ENCODE measurements around the gene HEXIM1. TPM values are rescaled to one million over a fixed set of nuclear protein-coding genes. Genes with fewer than 3 reads are reported as not detected.

The HEXIM1 gene
- total RNA-seq, 2 donors from 2014 or later, result 34.9 to 89.1 TPM

- Histone ChIP-seq H3K27me3 (replicated peaks; ENCODE audit: insufficient read depth) (no peaks in the 10 kb centered on the region), H3K4me1 (ENCODE audit: control insufficient read depth in 1 of 2, low read depth in 2 of 2) (peaks cover 17 to 45% of the 10 kb centered on the region in 2 donors)
- no peak for TF ChIP-seq CTCF (IDR thresholded peaks at IDR 0.05)
These were observed 23.3 kb downstream of the HEXIM1 start for GRCh38 chr17:45171338-45172231.

DNA sequence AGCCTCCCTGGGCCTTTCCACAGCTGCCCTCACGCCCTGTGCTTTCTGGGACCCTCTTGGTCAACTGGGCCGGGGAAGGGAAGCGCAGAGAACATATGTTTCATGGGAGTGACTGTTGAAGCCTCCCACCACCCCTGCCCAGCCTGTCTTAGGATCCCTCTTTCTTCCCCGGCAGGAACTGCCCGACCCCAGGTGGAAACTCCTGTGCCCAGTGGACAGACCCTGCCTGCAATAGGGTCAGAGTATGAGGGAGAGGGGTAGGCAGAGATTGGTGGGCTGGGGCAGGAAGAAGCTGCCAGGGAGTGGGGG is 23.9 kb downstream of the HEXIM1 start:
- no peaks in the 10 kb centered on the region for H3K36me3 ChIP-seq
- H3K4me1 ChIP-seq (ENCODE audit: control insufficient read depth in 1 of 2, low read depth in 2 of 2), result peaks cover 17 to 51% of the 10 kb centered on the region in 2 donors
- TF ChIP-seq CTCF (IDR thresholded peaks at IDR 0.05), result no peak
- H3K27me3 ChIP-seq (replicated peaks; ENCODE audit: insufficient read depth), result no peaks in the 10 kb centered on the region
- no peak for ATAC-seq (ENCODE audit: insufficient number of reproducible peaks, low FRiP score, low read depth)
- no peak for DNase-seq (ENCODE audit: low spot score)
- peak overlapping the region; percentile 97 to 100 for H3K27ac ChIP-seq
- peak overlapping the region; percentile 81 for H3K4me3 ChIP-seq
- H3K9me3 ChIP-seq, result no peaks in the 10 kb centered on the region

More at GRCh38 chr17:45171338-45172231, 23.3 kb downstream of the HEXIM1 start:
- Histone ChIP-seq H3K27ac (peak overlapping the region; percentile 97 to 100), H3K4me3 (peak overlapping the region; percentile 81), H3K36me3 (no peaks in the 10 kb centered on the region), H3K9me3 (no peaks in the 10 kb centered on the region)
- DNase-seq (ENCODE audit: low spot score) (no peak), ATAC-seq (ENCODE audit: insufficient number of reproducible peaks, low FRiP score, low read depth) (no peak)

DNA sequence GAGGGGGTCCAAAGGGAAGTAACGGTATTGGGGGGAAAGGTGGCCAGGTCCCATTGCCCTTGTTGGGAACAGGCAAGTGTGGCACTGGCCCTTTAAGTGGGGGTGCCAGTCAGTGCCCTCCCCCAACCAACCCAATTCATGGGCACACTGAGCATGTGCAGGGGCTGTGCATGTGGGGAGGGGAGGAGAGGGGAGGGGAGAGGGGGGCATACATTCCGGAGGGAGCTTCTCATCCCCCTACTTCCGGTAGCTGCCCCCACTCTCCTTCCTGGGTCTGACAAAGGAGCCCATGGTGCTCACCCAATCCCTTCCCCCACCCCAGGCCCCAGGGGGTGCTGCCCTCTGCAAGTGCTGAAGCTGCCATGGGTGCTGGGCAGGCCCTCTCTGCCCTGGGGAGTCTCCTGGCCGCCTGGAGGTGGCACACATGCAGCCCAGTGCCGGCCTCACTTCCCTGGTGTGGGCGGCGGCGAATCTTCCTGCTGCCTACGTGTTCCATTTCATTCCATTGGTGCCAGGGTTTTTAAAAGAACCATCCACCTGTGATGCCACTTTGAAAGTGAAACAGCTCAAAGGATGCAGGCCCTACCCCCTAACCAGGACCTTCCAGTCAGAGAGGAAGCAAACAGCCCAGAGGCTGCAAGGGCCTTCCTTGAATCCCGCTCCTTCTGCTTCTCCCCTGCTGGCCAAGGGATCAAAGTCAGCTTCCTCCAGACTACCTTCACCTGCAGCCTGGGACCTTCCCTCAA is 24.4 kb downstream of the HEXIM1 start:
- peak; percentile 79 for ATAC-seq (ENCODE audit: insufficient number of reproducible peaks, low FRiP score, low read depth)
- Histone ChIP-seq H3K36me3 (no peaks in the 10 kb centered on the region), H3K4me3 (peak overlapping the region; percentile 81), H3K4me1 (ENCODE audit: control insufficient read depth in 1 of 2, low read depth in 2 of 2) (peaks cover 17 to 52% of the 10 kb centered on the region in 2 donors), H3K27ac (peak overlapping the region; percentile 97 to 100), H3K9me3 (no peaks in the 10 kb centered on the region), H3K27me3 (replicated peaks; ENCODE audit: insufficient read depth) (no peaks in the 10 kb centered on the region)
- TF ChIP-seq CTCF (IDR thresholded peaks at IDR 0.05), result no peak
- DNase-seq (ENCODE audit: low spot score), result peak; percentile 73

DNA sequence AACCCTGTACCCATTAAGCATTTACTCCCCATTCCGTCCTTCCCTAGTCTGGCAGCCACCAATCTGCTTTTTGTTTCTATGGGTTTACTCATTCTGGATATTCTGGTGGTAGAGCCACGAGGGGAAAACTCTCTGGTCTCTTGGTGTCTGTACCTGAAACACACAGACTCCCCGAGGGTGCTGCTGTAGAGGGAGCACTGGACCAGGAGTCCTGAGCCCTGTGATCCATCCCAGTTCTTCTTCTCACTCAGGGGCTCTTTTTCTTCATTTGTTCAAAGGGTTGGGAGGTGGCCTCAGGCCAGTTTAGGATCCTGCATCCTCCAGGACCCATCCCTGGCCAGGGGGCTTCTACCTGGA is 27.5 kb downstream of the HEXIM1 start:
- H3K4me1 ChIP-seq (ENCODE audit: control insufficient read depth in 1 of 2, low read depth in 2 of 2), result peaks cover 17 to 44% of the 10 kb centered on the region in 2 donors
- no peaks in the 10 kb centered on the region for H3K36me3 ChIP-seq
- H3K9me3 ChIP-seq, result no peaks in the 10 kb centered on the region
- H3K4me3 ChIP-seq, result no peak overlapping the region
- ATAC-seq (ENCODE audit: insufficient number of reproducible peaks, low FRiP score, low read depth) (no peak), DNase-seq (ENCODE audit: low spot score) (no peak)
- H3K27ac ChIP-seq, result peak overlapping the region; percentile 59 to 84
- H3K27me3 ChIP-seq (replicated peaks; ENCODE audit: insufficient read depth), result no peaks in the 10 kb centered on the region
- TF ChIP-seq CTCF (IDR thresholded peaks at IDR 0.05), result no peak

- Histone ChIP-seq H3K27me3 (replicated peaks; ENCODE audit: insufficient read depth) (no peaks in the 10 kb centered on the region), H3K9me3 (no peaks in the 10 kb centered on the region), H3K27ac (no peak overlapping the region), H3K4me1 (ENCODE audit: control insufficient read depth in 1 of 2, low read depth in 2 of 2) (peaks cover 13 to 27% of the 10 kb centered on the region in 2 donors), H3K36me3 (no peaks in the 10 kb centered on the region), H3K4me3 (no peak overlapping the region)
- DNase-seq (ENCODE audit: low spot score) (no peak), ATAC-seq (ENCODE audit: insufficient number of reproducible peaks, low FRiP score, low read depth) (no peak)
- no peak for TF ChIP-seq CTCF (IDR thresholded peaks at IDR 0.05)
These were observed 29.3 kb downstream of the HEXIM1 start for GRCh38 chr17:45177563-45177962.

Data from thoracic aorta (tissue), 2 donors.